SK-N-SH (cell line): ENCODE results near the gene CACNA1A. TPM values are rescaled to one million over a fixed set of nuclear protein-coding genes. Genes with fewer than 3 reads are reported as not detected.

Source experiments
- CTCF ChIA-PET: fragments of 300-600, 350-600 bp; formaldehyde crosslinking; extraction: SDS; loops from one replicate; lab custom pipeline; 2021; lab: Yijun Ruan, JAX
- POLR2A ChIA-PET: fragments of 350-600 bp; sonication (Branson Sonifier 250); formaldehyde crosslinking; extraction: SDS; loops from one replicate; lab custom pipeline; 2020; ENCODE audit warnings: antibody characterized with exemption, inconsistent platforms; lab: Yijun Ruan, JAX
- DNase-seq: peaks from one replicate; pipeline ENCODE4 v3.0.0; 2012
- H2AFZ ChIP-seq: fragments of 200-600 bp; sonication (generic); 2 replicates; pipeline ENCODE4 v1.8.1; 2016; ENCODE audit warnings: antibody characterized with exemption, mild to moderate bottlenecking, low read depth
- H3F3A ChIP-seq: fragments of 200-600 bp; sonication (generic); replicated peaks from 2 replicates; pipeline ENCODE3; 2016; ENCODE audit warnings: antibody characterized with exemption, mild to moderate bottlenecking; ENCODE audit not compliant: insufficient read depth
- H3K27ac ChIP-seq, 2 experiments: fragments of 200-500 bp in 1 of 2; fragments of 200-600 bp in 1 of 2; sonication (Bioruptor generic) in 1 of 2; sonication (generic), shearing (Covaris generic) in 1 of 2; 2 replicates each; pipeline versions ENCODE4 v1.5.1 to v1.6.1; 2014 to 2016; ENCODE audit warnings: low read depth in 2 of 2, inconsistent platforms in 1 of 2, low read length in 1 of 2, mild to moderate bottlenecking in 1 of 2, mixed read lengths in 1 of 2
- H3K27me3 ChIP-seq: fragments of 200-600 bp; sonication (generic), shearing (Covaris generic); 2 replicates; pipeline ENCODE4 v1.6.1; 2016; ENCODE audit warnings: mixed run types; ENCODE audit not compliant: insufficient read depth
- H3K36me3 ChIP-seq, 2 experiments: fragments of 200-500 bp in 1 of 2; fragments of 200-600 bp in 1 of 2; sonication (Bioruptor generic) in 1 of 2; sonication (generic) in 1 of 2; replicated peaks in 1 of 2; 2 replicates each; pipeline versions ENCODE3 to v1.5.1; 2014 to 2016; ENCODE audit warnings: low read length in 1 of 2, mild to moderate bottlenecking in 1 of 2; ENCODE audit not compliant: insufficient read depth in 2 of 2, control insufficient read depth in 1 of 2
- H3K4me1 ChIP-seq, 2 experiments: fragments of 200-500 bp in 1 of 2; fragments of 200-600 bp in 1 of 2; sonication (Bioruptor generic) in 1 of 2; sonication (generic), shearing (Covaris generic) in 1 of 2; 2 replicates each; pipeline versions ENCODE4 v1.5.1 to v1.6.1; 2014 to 2016; ENCODE audit warnings: low read depth in 1 of 2, low read length in 1 of 2, mixed run types in 1 of 2; ENCODE audit not compliant: insufficient read depth in 2 of 2, control insufficient read depth in 1 of 2
- H3K4me2 ChIP-seq: fragments of 200-600 bp; sonication (generic), shearing (Covaris generic); 2 replicates; pipeline ENCODE4 v1.6.1; 2017; ENCODE audit warnings: mixed run types
- H3K4me3 ChIP-seq, 2 experiments: fragments of 200-500 bp in 1 of 2; fragments of 200-600 bp in 1 of 2; sonication (Bioruptor generic) in 1 of 2; sonication (generic), shearing (Covaris generic) in 1 of 2; 2 replicates each; pipeline versions ENCODE4 v1.5.1 to v1.8.1; 2014 to 2016; ENCODE audit warnings: low read depth in 2 of 2, inconsistent platforms in 1 of 2, low read length in 1 of 2, mild to moderate bottlenecking in 1 of 2, mixed read lengths in 1 of 2, moderate library complexity in 1 of 2
- H3K79me2 ChIP-seq: fragments of 200-600 bp; sonication (generic); 2 replicates; pipeline ENCODE4 v1.8.1; 2017; ENCODE audit warnings: mild to moderate bottlenecking; ENCODE audit not compliant: insufficient read depth
- H3K9ac ChIP-seq: fragments of 200-600 bp; sonication (generic); 2 replicates; pipeline ENCODE4 v1.6.1; 2017; ENCODE audit warnings: mixed run types
- H3K9me2 ChIP-seq: fragments of 200-600 bp; sonication (generic); 2 replicates; pipeline ENCODE4 v1.6.1; 2017; ENCODE audit warnings: mixed run types
- H3K9me3 ChIP-seq: fragments of 200-600 bp; sonication (generic); 2 replicates; pipeline ENCODE4 v1.6.1; 2017; ENCODE audit warnings: mixed run types, mild to moderate bottlenecking, moderate library complexity
- H4K20me1 ChIP-seq: fragments of 200-600 bp; sonication (generic); 2 replicates; pipeline ENCODE4 v1.6.1; 2017; ENCODE audit warnings: mild to moderate bottlenecking, mixed run types; ENCODE audit not compliant: insufficient read depth
- CHD2 ChIP-seq: fragments of 150-350 bp; IDR thresholded peaks from 2 replicates; pipeline ENCODE4 v1.6.1; 2018; ENCODE audit warnings: low read length; ENCODE audit not compliant: partially characterized antibody
- FOSL2 ChIP-seq: IDR thresholded peaks from 2 replicates; pipeline ENCODE4 v1.4.0; 2012; ENCODE audit warnings: low read depth, mild to moderate bottlenecking, moderate library complexity, borderline replicate concordance
- FOXJ3 ChIP-seq: sonication (generic); formaldehyde crosslinking; IDR thresholded peaks from 2 replicates; pipeline ENCODE4 v1.5.1; 2020; ENCODE audit warnings: mild to moderate bottlenecking, missing genetic modification reagents
- FOXM1 ChIP-seq: IDR thresholded peaks from 2 replicates; pipeline ENCODE4 v1.4.0; 2012; ENCODE audit warnings: low read depth, mild to moderate bottlenecking
- GATA2 ChIP-seq: sonication (generic); formaldehyde crosslinking; IDR thresholded peaks from 2 replicates; pipeline ENCODE4 v1.5.0; 2020; ENCODE audit warnings: mild to moderate bottlenecking, missing genetic modification reagents
- MEF2A ChIP-seq: IDR thresholded peaks from 2 replicates; pipeline ENCODE4 v1.4.0; 2012; ENCODE audit warnings: low read depth, borderline replicate concordance
- NFIC ChIP-seq: IDR thresholded peaks from 2 replicates; pipeline ENCODE4 v1.4.0; 2012; ENCODE audit warnings: borderline replicate concordance
- NRF1 ChIP-seq: IDR thresholded peaks from 2 replicates; pipeline ENCODE4 v1.6.1; 2012; ENCODE audit warnings: low read depth, mild to moderate bottlenecking, low read length
- POLR2AphosphoS5 ChIP-seq: IDR thresholded peaks from 2 replicates; pipeline ENCODE4 v1.6.1; 2012; ENCODE audit warnings: low read depth, low read length
- RAD21 ChIP-seq: IDR thresholded peaks from 2 replicates; pipeline ENCODE4 v1.6.1; 2012; ENCODE audit warnings: mild to moderate bottlenecking, low read length
- RFX5 ChIP-seq: IDR thresholded peaks from 2 replicates; pipeline ENCODE4 v1.6.1; 2012; ENCODE audit warnings: mild to moderate bottlenecking, improper control_type of control experiment, low read length
- SIN3A ChIP-seq: IDR thresholded peaks from 2 replicates; pipeline ENCODE4 v1.6.1; 2012; ENCODE audit warnings: low read depth, mild to moderate bottlenecking, low read length, moderate library complexity, borderline replicate concordance
- SMC3 ChIP-seq: IDR thresholded peaks from 2 replicates; pipeline ENCODE4 v1.6.1; 2012; ENCODE audit warnings: low read depth, low read length, improper control_type of control experiment
- TEAD4 ChIP-seq: IDR thresholded peaks from 2 replicates; pipeline ENCODE4 v1.4.0; 2012; ENCODE audit warnings: mild to moderate bottlenecking, borderline replicate concordance; ENCODE audit not compliant: insufficient read depth
- WGBS: methylation state at CpG from one replicate; pipeline ENCODE4 v1.1.6; 2017; ENCODE audit warnings: low lambda C conversion rate; 5-methylcytosine and 5-hydroxymethylcytosine counted together
- polyA plus RNA-seq, 3 experiments: library from polyadenylated mRNA; depleted of rRNA; stranded (reverse); fragments of >200 nt; gene quantifications; 2 replicates each; pipeline ENCODE4 v1.2.3, GENCODE V29; 2012
- TF ChIP-seq, protein P1 (sequence below): IDR thresholded peaks from 2 replicates; pipeline ENCODE4; 2012
- TF ChIP-seq, protein P2 (sequence below): IDR thresholded peaks from 2 replicates; pipeline ENCODE4 v1.4.0; 2012; ENCODE audit warnings: low read depth
- TF ChIP-seq, protein P3 (sequence below): fragments of 200-600 bp; sonication (generic); IDR thresholded peaks from 2 replicates; pipeline ENCODE4 v1.6.1; 2017; ENCODE audit warnings: antibody characterized with exemption, mild to moderate bottlenecking, moderate library complexity
- TF ChIP-seq, protein P4 (sequence below): IDR thresholded peaks from 2 replicates; pipeline ENCODE4 v1.4.0; 2012; ENCODE audit warnings: low read depth, borderline replicate concordance
- TF ChIP-seq, protein P5 (sequence below): IDR thresholded peaks from 2 replicates; pipeline ENCODE4 v1.6.1; 2012; ENCODE audit warnings: mild to moderate bottlenecking, low read depth, low read length, moderate library complexity

The CACNA1A gene
- polyA plus RNA-seq, 1 of the 3 experiments (the other 2 are of a cell fraction): 1.3 TPM

DNA sequence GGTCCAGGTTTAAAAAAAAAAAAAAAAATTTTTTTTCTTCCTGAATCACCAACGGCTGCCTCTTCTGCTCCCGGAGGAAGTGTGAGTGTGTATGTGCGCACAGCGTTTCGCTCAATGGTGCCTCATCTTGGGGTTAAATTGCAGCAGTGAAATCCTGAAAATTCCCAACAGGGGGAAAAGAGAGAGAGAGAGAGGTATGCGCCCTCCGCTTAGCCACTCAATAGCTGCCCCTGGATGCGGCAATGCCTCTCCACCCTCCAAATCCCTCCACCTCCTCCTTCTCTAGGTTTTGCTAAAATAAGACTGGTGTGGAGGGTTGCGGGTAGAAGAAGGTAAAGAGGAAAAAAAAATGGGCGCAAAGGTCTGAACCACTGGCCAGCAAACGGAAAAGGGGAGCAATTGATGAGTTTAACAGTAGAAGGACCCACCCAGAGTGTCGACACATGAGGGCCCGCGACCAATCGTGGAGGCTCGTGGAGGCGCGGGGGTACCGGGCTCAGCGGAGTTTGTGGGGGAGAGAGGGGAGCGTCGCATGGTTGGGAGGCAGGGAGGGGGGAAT lies 853 bp upstream of the CACNA1A start:
- no peak overlapping the region for H3K27ac ChIP-seq
- H3K9me3 ChIP-seq: no peaks in the 10 kb centered on the region
- TF ChIP-seq FOXJ3 (CRISPR knock-in tag) (no peak), FOXM1 (no peak), RAD21 (no peak), SIN3A (no peak), NRF1 (no peak), FOSL2 (no peak), CHD2 (no peak), POLR2AphosphoS5 (no peak), GATA2 (no peak), SMC3 (no peak), RFX5 (no peak), TEAD4 (no peak), NFIC (no peak), MEF2A (no peak)
- TF ChIP-seq, protein P1, sequence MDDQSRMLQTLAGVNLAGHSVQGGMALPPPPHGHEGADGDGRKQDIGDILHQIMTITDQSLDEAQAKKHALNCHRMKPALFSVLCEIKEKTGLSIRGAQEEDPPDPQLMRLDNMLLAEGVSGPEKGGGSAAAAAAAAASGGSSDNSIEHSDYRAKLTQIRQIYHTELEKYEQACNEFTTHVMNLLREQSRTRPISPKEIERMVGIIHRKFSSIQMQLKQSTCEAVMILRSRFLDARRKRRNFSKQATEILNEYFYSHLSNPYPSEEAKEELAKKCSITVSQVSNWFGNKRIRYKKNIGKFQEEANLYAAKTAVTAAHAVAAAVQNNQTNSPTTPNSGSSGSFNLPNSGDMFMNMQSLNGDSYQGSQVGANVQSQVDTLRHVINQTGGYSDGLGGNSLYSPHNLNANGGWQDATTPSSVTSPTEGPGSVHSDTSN: no peak
- TF ChIP-seq, protein P2, sequence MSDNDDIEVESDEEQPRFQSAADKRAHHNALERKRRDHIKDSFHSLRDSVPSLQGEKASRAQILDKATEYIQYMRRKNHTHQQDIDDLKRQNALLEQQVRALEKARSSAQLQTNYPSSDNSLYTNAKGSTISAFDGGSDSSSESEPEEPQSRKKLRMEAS: no peak
- TF ChIP-seq, protein P3, sequence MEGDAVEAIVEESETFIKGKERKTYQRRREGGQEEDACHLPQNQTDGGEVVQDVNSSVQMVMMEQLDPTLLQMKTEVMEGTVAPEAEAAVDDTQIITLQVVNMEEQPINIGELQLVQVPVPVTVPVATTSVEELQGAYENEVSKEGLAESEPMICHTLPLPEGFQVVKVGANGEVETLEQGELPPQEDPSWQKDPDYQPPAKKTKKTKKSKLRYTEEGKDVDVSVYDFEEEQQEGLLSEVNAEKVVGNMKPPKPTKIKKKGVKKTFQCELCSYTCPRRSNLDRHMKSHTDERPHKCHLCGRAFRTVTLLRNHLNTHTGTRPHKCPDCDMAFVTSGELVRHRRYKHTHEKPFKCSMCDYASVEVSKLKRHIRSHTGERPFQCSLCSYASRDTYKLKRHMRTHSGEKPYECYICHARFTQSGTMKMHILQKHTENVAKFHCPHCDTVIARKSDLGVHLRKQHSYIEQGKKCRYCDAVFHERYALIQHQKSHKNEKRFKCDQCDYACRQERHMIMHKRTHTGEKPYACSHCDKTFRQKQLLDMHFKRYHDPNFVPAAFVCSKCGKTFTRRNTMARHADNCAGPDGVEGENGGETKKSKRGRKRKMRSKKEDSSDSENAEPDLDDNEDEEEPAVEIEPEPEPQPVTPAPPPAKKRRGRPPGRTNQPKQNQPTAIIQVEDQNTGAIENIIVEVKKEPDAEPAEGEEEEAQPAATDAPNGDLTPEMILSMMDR: no peak
- TF ChIP-seq, protein P4, sequence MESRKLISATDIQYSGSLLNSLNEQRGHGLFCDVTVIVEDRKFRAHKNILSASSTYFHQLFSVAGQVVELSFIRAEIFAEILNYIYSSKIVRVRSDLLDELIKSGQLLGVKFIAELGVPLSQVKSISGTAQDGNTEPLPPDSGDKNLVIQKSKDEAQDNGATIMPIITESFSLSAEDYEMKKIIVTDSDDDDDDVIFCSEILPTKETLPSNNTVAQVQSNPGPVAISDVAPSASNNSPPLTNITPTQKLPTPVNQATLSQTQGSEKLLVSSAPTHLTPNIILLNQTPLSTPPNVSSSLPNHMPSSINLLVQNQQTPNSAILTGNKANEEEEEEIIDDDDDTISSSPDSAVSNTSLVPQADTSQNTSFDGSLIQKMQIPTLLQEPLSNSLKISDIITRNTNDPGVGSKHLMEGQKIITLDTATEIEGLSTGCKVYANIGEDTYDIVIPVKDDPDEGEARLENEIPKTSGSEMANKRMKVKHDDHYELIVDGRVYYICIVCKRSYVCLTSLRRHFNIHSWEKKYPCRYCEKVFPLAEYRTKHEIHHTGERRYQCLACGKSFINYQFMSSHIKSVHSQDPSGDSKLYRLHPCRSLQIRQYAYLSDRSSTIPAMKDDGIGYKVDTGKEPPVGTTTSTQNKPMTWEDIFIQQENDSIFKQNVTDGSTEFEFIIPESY: no peak
- TF ChIP-seq, protein P5, sequence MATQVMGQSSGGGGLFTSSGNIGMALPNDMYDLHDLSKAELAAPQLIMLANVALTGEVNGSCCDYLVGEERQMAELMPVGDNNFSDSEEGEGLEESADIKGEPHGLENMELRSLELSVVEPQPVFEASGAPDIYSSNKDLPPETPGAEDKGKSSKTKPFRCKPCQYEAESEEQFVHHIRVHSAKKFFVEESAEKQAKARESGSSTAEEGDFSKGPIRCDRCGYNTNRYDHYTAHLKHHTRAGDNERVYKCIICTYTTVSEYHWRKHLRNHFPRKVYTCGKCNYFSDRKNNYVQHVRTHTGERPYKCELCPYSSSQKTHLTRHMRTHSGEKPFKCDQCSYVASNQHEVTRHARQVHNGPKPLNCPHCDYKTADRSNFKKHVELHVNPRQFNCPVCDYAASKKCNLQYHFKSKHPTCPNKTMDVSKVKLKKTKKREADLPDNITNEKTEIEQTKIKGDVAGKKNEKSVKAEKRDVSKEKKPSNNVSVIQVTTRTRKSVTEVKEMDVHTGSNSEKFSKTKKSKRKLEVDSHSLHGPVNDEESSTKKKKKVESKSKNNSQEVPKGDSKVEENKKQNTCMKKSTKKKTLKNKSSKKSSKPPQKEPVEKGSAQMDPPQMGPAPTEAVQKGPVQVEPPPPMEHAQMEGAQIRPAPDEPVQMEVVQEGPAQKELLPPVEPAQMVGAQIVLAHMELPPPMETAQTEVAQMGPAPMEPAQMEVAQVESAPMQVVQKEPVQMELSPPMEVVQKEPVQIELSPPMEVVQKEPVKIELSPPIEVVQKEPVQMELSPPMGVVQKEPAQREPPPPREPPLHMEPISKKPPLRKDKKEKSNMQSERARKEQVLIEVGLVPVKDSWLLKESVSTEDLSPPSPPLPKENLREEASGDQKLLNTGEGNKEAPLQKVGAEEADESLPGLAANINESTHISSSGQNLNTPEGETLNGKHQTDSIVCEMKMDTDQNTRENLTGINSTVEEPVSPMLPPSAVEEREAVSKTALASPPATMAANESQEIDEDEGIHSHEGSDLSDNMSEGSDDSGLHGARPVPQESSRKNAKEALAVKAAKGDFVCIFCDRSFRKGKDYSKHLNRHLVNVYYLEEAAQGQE: no peak
- H2AFZ ChIP-seq: no peak overlapping the region
- H3K4me1 ChIP-seq: no peaks in the 10 kb centered on the region
- no peaks in the 10 kb centered on the region for H4K20me1 ChIP-seq
- POLR2A ChIA-PET: no interaction called here
- 6% methylated on average over 22 of the region's 22 CpGs for WGBS
- peaks cover 73% of the 10 kb centered on the region for H3K27me3 ChIP-seq
- DNase-seq: no peak
- no peaks in the 10 kb centered on the region for H3K36me3 ChIP-seq
- no peaks in the 10 kb centered on the region for H3K9me2 ChIP-seq
- H3K4me2 ChIP-seq: no peak overlapping the region
- H3K9ac ChIP-seq: no peak overlapping the region
- CTCF ChIA-PET: interaction anchor here (1.1 kb wide), 1 partner anchor 20 kb away, joined by 5 read pairs; no protein-coding TSS in a partner anchor
- H3F3A ChIP-seq: no peaks in the 10 kb centered on the region
- H3K4me3 ChIP-seq: no peak overlapping the region
- no peaks in the 10 kb centered on the region for H3K79me2 ChIP-seq
